Mammary epithelial cell (primary cell): ENCODE data around the gene AQP6.

Experiments
- CTCF ChIP-seq, 2 donors: IDR thresholded peaks in 1 of 2; conservative IDR thresholded peaks in 1 of 2; 2 replicates each; pipeline ENCODE4 v1.5.1; 2011 to 2012; ENCODE audit warnings: inconsistent platforms in 2 of 2, low read length in 2 of 2, mild to moderate bottlenecking in 2 of 2, control low read depth in 1 of 2, low read depth in 1 of 2; ENCODE audit not compliant: insufficient read depth in 1 of 2; ENCODE audit errors: extremely low read depth in 1 of 2
- EZH2 ChIP-seq: IDR thresholded peaks from 2 replicates; pipeline ENCODE4 v1.6.1; 2012; ENCODE audit warnings: low read length, inconsistent platforms, borderline replicate concordance

GRCh38 chr12:49936925-49937324 lies 35.8 kb upstream of the AQP6 start:
- TF ChIP-seq CTCF (conservative IDR thresholded peaks at IDR 0.05 in 1 of 2, IDR thresholded peaks at IDR 0.05 in 1 of 2; ENCODE audit: extremely low read depth in 1 of 2, insufficient read depth in 1 of 2, low read depth in 1 of 2, low read length in 2 of 2) (no peak), EZH2 (no peak)
